H1 (cell line): ENCODE data around the gene RNF141. TPM values are rescaled to one million over a fixed set of nuclear protein-coding genes. Genes with fewer than 3 reads are reported as not detected.

Experiments
- CTCF ChIA-PET: fragments of 300-600 bp; sonication (Branson Sonifier 250); formaldehyde crosslinking; loops from one replicate; lab custom pipeline; 2021; ENCODE audit not compliant: partially characterized antibody; lab: Charles Lee
- POLR2A ChIA-PET: fragments of 300-600 bp; sonication (Branson Sonifier 250); formaldehyde crosslinking; loops from one replicate; lab custom pipeline; 2021; ENCODE audit warnings: inconsistent platforms; ENCODE audit not compliant: partially characterized antibody; lab: Charles Lee
- DNase-seq, 2 experiments: peaks; one replicate each; pipeline versions ENCODE4 v3.0.0 to v3.0.0-alpha.2; 2010 to 2022; ENCODE audit warnings: low spot score in 2 of 2, low read depth in 1 of 2, mixed read lengths in 1 of 2
- FAIRE-seq: peaks from 2 replicates; lab custom pipeline; 2011; peaks lifted over from hg19 to GRCh38; lab: Jason Lieb, UNC
- H2AFZ ChIP-seq: 2 replicates; pipeline ENCODE4 v1.8.1; 2012; ENCODE audit warnings: low read length, inconsistent platforms
- H2AK5ac ChIP-seq: 2 replicates; pipeline ENCODE4 v1.6.1; 2013; ENCODE audit warnings: low read depth, low read length
- H2BK120ac ChIP-seq: replicated peaks from 2 replicates; pipeline ENCODE3; 2013; ENCODE audit warnings: low read depth, low read length, inconsistent platforms
- H2BK12ac ChIP-seq: 2 replicates; pipeline ENCODE4 v1.6.1; 2013; ENCODE audit warnings: low read depth, low read length
- H2BK15ac ChIP-seq: 2 replicates; pipeline ENCODE4 v1.6.1; 2013; ENCODE audit warnings: low read length
- H2BK20ac ChIP-seq: 2 replicates; pipeline ENCODE4 v1.6.1; 2013; ENCODE audit warnings: low read length
- H2BK5ac ChIP-seq: 2 replicates; pipeline ENCODE4 v1.6.1; 2013; ENCODE audit warnings: low read depth, low read length
- H3K14ac ChIP-seq: 2 replicates; pipeline ENCODE4 v1.6.1; 2013; ENCODE audit warnings: inconsistent platforms; ENCODE audit not compliant: insufficient read length
- H3K18ac ChIP-seq: 2 replicates; pipeline ENCODE4 v1.6.1; 2013; ENCODE audit warnings: low read length; ENCODE audit errors: extremely low read depth
- H3K23ac ChIP-seq: 2 replicates; pipeline ENCODE4 v1.6.1; 2013; ENCODE audit warnings: inconsistent platforms; ENCODE audit not compliant: insufficient read length
- H3K23me2 ChIP-seq: 2 replicates; pipeline ENCODE4 v1.6.1; 2013; ENCODE audit warnings: low read depth, low read length
- H3K27ac ChIP-seq: 2 replicates; pipeline ENCODE4 v1.6.1; 2011; ENCODE audit warnings: low read depth, low read length, inconsistent platforms
- H3K27me3 ChIP-seq, 4 experiments: replicated peaks in 1 of 4; 1 replicate in 1 of 4; 2 replicates in 3 of 4; pipeline versions ENCODE4 v1.6.1 to v1.8.1; 2011 to 2013; ENCODE audit warnings: low read length in 3 of 4, mild to moderate bottlenecking in 3 of 4, inconsistent platforms in 2 of 4, mixed read lengths in 2 of 4, moderate library complexity in 1 of 4; ENCODE audit not compliant: control insufficient read depth in 3 of 4, insufficient read depth in 3 of 4; ENCODE audit errors: extremely low read depth in 1 of 4
- H3K36me3 ChIP-seq, 4 experiments: 2 replicates each; pipeline versions ENCODE4 v1.6.1 to v1.8.1; 2011 to 2013; ENCODE audit warnings: mild to moderate bottlenecking in 4 of 4, low read length in 3 of 4, moderate library complexity in 2 of 4, control low read depth in 1 of 4, inconsistent platforms in 1 of 4; ENCODE audit not compliant: insufficient read depth in 4 of 4, control insufficient read depth in 2 of 4
- H3K4ac ChIP-seq: replicated peaks from 2 replicates; pipeline ENCODE3; 2013; ENCODE audit warnings: low read length, low read depth, mixed read lengths, inconsistent platforms; ENCODE audit not compliant: insufficient read length
- H3K4me1 ChIP-seq, 4 experiments: replicated peaks in 1 of 4; 1 replicate in 1 of 4; 2 replicates in 3 of 4; pipeline versions ENCODE4 v1.6.1 to v1.8.1; 2011 to 2013; ENCODE audit warnings: low read length in 3 of 4, inconsistent platforms in 2 of 4, mixed read lengths in 1 of 4; ENCODE audit not compliant: insufficient read depth in 4 of 4, control insufficient read depth in 3 of 4
- H3K4me2 ChIP-seq, 2 experiments: 2 replicates each; pipeline versions ENCODE4 v1.6.1 to v1.8.1; 2011 to 2013; ENCODE audit warnings: low read depth in 2 of 2, low read length in 2 of 2, control low read depth in 1 of 2, inconsistent platforms in 1 of 2, mild to moderate bottlenecking in 1 of 2; ENCODE audit not compliant: insufficient read depth in 1 of 2
- H3K4me3 ChIP-seq, 4 experiments: fragments of 200-600, 300-600 bp in 1 of 4; sonication (generic), shearing (Covaris generic), sonication (Bioruptor Twin) in 1 of 4; 2 replicates each; pipeline versions ENCODE4 v1.5.1 to v1.8.1; 2011 to 2016; ENCODE audit warnings: low read length in 4 of 4, low read depth in 3 of 4, control low read depth in 2 of 4, inconsistent platforms in 2 of 4, mild to moderate bottlenecking in 2 of 4, mixed read lengths in 1 of 4, moderate library complexity in 1 of 4; ENCODE audit not compliant: insufficient read depth in 2 of 4; ENCODE audit errors: extremely low read depth in 1 of 4
- H3K56ac ChIP-seq: replicated peaks from 2 replicates; pipeline ENCODE3; 2013; ENCODE audit warnings: low read depth, mild to moderate bottlenecking, mixed read lengths, low read length, inconsistent platforms; ENCODE audit not compliant: insufficient read length
- H3K79me1 ChIP-seq: 2 replicates; pipeline ENCODE4 v1.6.1; 2013; ENCODE audit warnings: low read depth, low read length, control low read depth
- H3K79me2 ChIP-seq, 2 experiments: 2 replicates each; pipeline versions ENCODE4 v1.6.1 to v1.8.1; 2012 to 2013; ENCODE audit warnings: low read length in 2 of 2, mild to moderate bottlenecking in 2 of 2, inconsistent platforms in 1 of 2; ENCODE audit not compliant: insufficient read depth in 2 of 2, control insufficient read depth in 1 of 2
- H3K9ac ChIP-seq, 4 experiments: replicated peaks in 1 of 4; 1 replicate in 1 of 4; 2 replicates in 3 of 4; pipeline versions ENCODE4 v1.6.1 to v1.8.1; 2011 to 2013; ENCODE audit warnings: low read depth in 3 of 4, low read length in 3 of 4, control low read depth in 2 of 4, mild to moderate bottlenecking in 2 of 4, moderate library complexity in 2 of 4, inconsistent platforms in 1 of 4; ENCODE audit errors: extremely low read depth in 1 of 4
- H3K9me3 ChIP-seq, 2 experiments: 2 replicates each; pipeline versions ENCODE4 v1.6.1 to v1.8.1; 2012 to 2013; ENCODE audit warnings: mild to moderate bottlenecking in 2 of 2, moderate library complexity in 2 of 2, control low read depth in 1 of 2, inconsistent platforms in 1 of 2, low read depth in 1 of 2, low read length in 1 of 2, mixed read lengths in 1 of 2; ENCODE audit not compliant: insufficient read depth in 2 of 2
- H4K20me1 ChIP-seq, 2 experiments: replicated peaks in 1 of 2; 2 replicates each; pipeline versions ENCODE3 to v1.8.1; 2011 to 2013; ENCODE audit warnings: inconsistent platforms in 2 of 2, low read length in 2 of 2, mild to moderate bottlenecking in 1 of 2; ENCODE audit not compliant: insufficient read depth in 2 of 2, control insufficient read depth in 1 of 2
- H4K5ac ChIP-seq: 2 replicates; pipeline ENCODE4 v1.6.1; 2013; ENCODE audit warnings: low read length, low read depth, mixed read lengths, inconsistent platforms; ENCODE audit not compliant: insufficient read length
- H4K8ac ChIP-seq: 2 replicates; pipeline ENCODE4 v1.8.0; 2013; ENCODE audit warnings: mild to moderate bottlenecking, moderate library complexity, low read length, inconsistent platforms; ENCODE audit not compliant: insufficient read depth; ENCODE audit errors: extremely low read depth
- H4K91ac ChIP-seq: replicated peaks from 2 replicates; pipeline ENCODE3; 2013; ENCODE audit warnings: low read length, mixed read lengths, inconsistent platforms; ENCODE audit not compliant: insufficient read length
- ASH2L ChIP-seq: fragments of 200-600, 300-600 bp; sonication (generic); IDR thresholded peaks from one replicate; pipeline ENCODE4 v1.7.1; 2017; ENCODE audit warnings: low read length
- POU5F1 ChIP-seq: IDR thresholded peaks from 2 replicates; pipeline ENCODE4 v1.6.1; 2011; ENCODE audit warnings: low read depth, mild to moderate bottlenecking, low read length, moderate library complexity
- SAP30 ChIP-seq: fragments of 300-600 bp; sonication (generic); IDR thresholded peaks from 2 replicates; pipeline ENCODE4 v1.7.1; 2012; ENCODE audit warnings: low read length, moderate library complexity, mild to moderate bottlenecking, inconsistent platforms; ENCODE audit not compliant: insufficient read depth, insufficient replicate concordance
- SP4 ChIP-seq: IDR thresholded peaks from 2 replicates; pipeline ENCODE4 v1.6.1; 2012; ENCODE audit warnings: low read length, inconsistent platforms
- WGBS, 2 experiments: shearing (Covaris generic) in 1 of 2; methylation state at CpG; one replicate each; pipeline versions ENCODE4 v1.1.6 to v1.1.7; 2013 to 2015; ENCODE audit warnings: low lambda C conversion rate in 2 of 2, mixed read lengths in 2 of 2, inconsistent platforms in 1 of 2, low coverage in 1 of 2, missing lambda C conversion rate in 1 of 2; ENCODE audit not compliant: insufficient replicate concordance in 2 of 2, insufficient coverage in 1 of 2, insufficient read length in 1 of 2; ENCODE audit errors: extremely low coverage in 1 of 2, missing lambda C conversion rate in 1 of 2; 5-methylcytosine and 5-hydroxymethylcytosine counted together
- polyA plus RNA-seq, 7 experiments: library from polyadenylated mRNA; depleted of rRNA in 3 of 7; stranded (reverse) in 5 of 7; unstranded in 2 of 7; fragments of >200 nt in 5 of 7; fragments of 200-250 nt in 2 of 7; gene quantifications; 1 replicate in 5 of 7; 2 replicates in 1 of 7; 4 replicates in 1 of 7; pipeline versions ENCODE4 v1.2.1 to v1.2.3, GENCODE V29; 2011 to 2013; ENCODE audit warnings: missing spikeins in 2 of 7, mixed read lengths in 2 of 7
- total RNA-seq: library from RNA; stranded (reverse); fragmentation: NEBNext Ultra II Directional; extraction: Animal tissue kit (Norgen Biotek cat#: 25700); gene quantifications from 2 replicates; pipeline ENCODE4 v1.2.1, GENCODE V29; 2021
- TF ChIP-seq, protein P1 (sequence below): IDR thresholded peaks from 2 replicates; pipeline ENCODE4 v1.6.1; 2011; ENCODE audit warnings: low read length, improper control_type of control experiment

Gene RNF141
- total and polyA plus RNA-seq, 2 of the 8 experiments (the other 6 are each of a cell fraction or from before 2014, with no cell fraction given), result 8.5 to 22.8 TPM

DNA sequence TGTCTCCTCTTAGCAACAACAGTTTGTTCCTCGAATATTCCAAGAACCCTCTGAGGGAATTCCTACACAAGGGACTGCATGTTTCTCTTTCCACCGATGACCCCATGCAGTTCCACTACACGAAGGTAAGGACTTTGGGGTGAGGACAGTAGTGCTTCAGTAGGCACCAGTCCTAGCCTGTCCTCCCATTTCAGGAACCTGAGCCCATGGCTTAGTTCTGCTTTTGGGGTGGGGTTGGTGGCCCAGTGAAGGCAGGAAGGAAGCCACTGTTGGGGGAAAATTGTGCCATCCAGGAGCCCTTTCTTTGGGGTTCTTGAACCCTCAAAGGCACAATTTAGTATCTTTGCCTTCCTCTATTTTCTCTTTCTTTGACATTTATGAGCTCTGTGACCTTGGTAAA, 38.2 kb downstream of the RNF141 start:
- H4K20me1 ChIP-seq, result peaks cover 0 to 9% of the 10 kb centered on the region in 2 experiments
- WGBS, 2 experiments, result 88% methylated on average over 3 of the region's 3 CpGs; no CpG with 5 or more reads in 1 of the 2 experiments
- no peak for FAIRE-seq

More for the DNA sequence above, 38.2 kb downstream of the RNF141 start:
- Histone ChIP-seq H3K79me1 (no peaks in the 10 kb centered on the region), H3K23me2 (no peaks in the 10 kb centered on the region), H3K9ac (no peak overlapping the region), H4K91ac (no peak overlapping the region), H4K8ac (no peak overlapping the region), H3K27me3 (no peaks in the 10 kb centered on the region; a peak in 1 of 7 replicates), H3K4ac (no peak overlapping the region), H2BK15ac (no peak overlapping the region), H3K36me3 (no peaks in the 10 kb centered on the region; a peak in 1 of 8 replicates), H3K56ac (no peak overlapping the region), H3K4me1 (0 out of 7 replicates have a peak, but pooled peaks cover 0 to 3% (median 0%) of the 10 kb centered on the region in 4 experiments), H3K18ac (no peak overlapping the region), H4K5ac (no peak overlapping the region), H3K27ac (no peak overlapping the region), H3K14ac (no peak overlapping the region), H3K4me3 (no peak overlapping the region), H3K4me2 (no peak overlapping the region), H2AK5ac (no peak overlapping the region), H3K9me3 (no peaks in the 10 kb centered on the region), H2BK20ac (no peak overlapping the region), H3K23ac (no peak overlapping the region), H2BK5ac (no peak overlapping the region), H3K79me2 (no peaks in the 10 kb centered on the region), H2AFZ (no peak overlapping the region), H2BK120ac (no peak overlapping the region), H2BK12ac (no peak overlapping the region)
- POLR2A ChIA-PET, result no interaction called here
- DNase-seq, result no peak
- no peak for TF ChIP-seq POU5F1
- TF ChIP-seq SAP30, result no peak
- TF ChIP-seq, protein P1, sequence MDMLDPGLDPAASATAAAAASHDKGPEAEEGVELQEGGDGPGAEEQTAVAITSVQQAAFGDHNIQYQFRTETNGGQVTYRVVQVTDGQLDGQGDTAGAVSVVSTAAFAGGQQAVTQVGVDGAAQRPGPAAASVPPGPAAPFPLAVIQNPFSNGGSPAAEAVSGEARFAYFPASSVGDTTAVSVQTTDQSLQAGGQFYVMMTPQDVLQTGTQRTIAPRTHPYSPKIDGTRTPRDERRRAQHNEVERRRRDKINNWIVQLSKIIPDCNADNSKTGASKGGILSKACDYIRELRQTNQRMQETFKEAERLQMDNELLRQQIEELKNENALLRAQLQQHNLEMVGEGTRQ, result no peak
- TF ChIP-seq SP4, result no peak
- TF ChIP-seq ASH2L, result no peak
- CTCF ChIA-PET, result interaction anchor here (1.2 to 1.8 kb wide), 4 partner anchors 12 to 743 kb away, joined by 3 to 5 read pairs (median 3); no protein-coding TSS in a partner anchor
